ENCODE measurements around the gene ZNF771. TPM values are rescaled to one million over a fixed set of nuclear protein-coding genes. Genes with fewer than 3 reads are reported as not detected.

ZNF771 gene
- polyA plus RNA-seq, 1 of the 3 experiments (the other 2 are of a cell fraction): 20.4 TPM

- H3K9ac ChIP-seq: no peak overlapping the region
- H3K79me2 ChIP-seq (ENCODE audit: insufficient read depth): no peaks in the 10 kb centered on the region
- H3K9me3 ChIP-seq: no peaks in the 10 kb centered on the region
- no peak overlapping the region for H3K4me2 ChIP-seq
- H3K4me3 ChIP-seq (ENCODE audit: low read depth in 2 of 2, low read length in 1 of 2): no peak overlapping the region
- H3K27me3 ChIP-seq (ENCODE audit: insufficient read depth): no peaks in the 10 kb centered on the region
- no peaks in the 10 kb centered on the region for H3K9me2 ChIP-seq
- TF ChIP-seq EP300 (IDR thresholded peaks at IDR 0.05; ENCODE audit: borderline replicate concordance in 1 of 2, low read depth in 1 of 2, low read length in 1 of 2): no peak
- TF ChIP-seq MAX (IDR thresholded peaks at IDR 0.05; ENCODE audit: low read depth): no peak
- no peak for TF ChIP-seq RCOR1 (IDR thresholded peaks at IDR 0.05; ENCODE audit: low read length)
- TF ChIP-seq FOXJ3 (CRISPR knock-in tag; IDR thresholded peaks at IDR 0.05): no peak
- no peak for TF ChIP-seq TAF1 (IDR thresholded peaks at IDR 0.05; ENCODE audit: borderline replicate concordance, low read depth, low read length)
- TF ChIP-seq RAD21 (IDR thresholded peaks at IDR 0.05; ENCODE audit: low read length): no peak
- no peak for TF ChIP-seq FOXM1 (IDR thresholded peaks at IDR 0.05; ENCODE audit: low read depth)
- no peak for TF ChIP-seq USF2 (IDR thresholded peaks at IDR 0.05; ENCODE audit: borderline replicate concordance, low read depth, low read length)
- no peak for DNase-seq
- no peaks in the 10 kb centered on the region for H3F3A ChIP-seq (replicated peaks; ENCODE audit: insufficient read depth)
- no peaks in the 10 kb centered on the region for H4K20me1 ChIP-seq (ENCODE audit: insufficient read depth)
- no peak overlapping the region for H3K27ac ChIP-seq (ENCODE audit: low read depth in 2 of 2, low read length in 1 of 2)
- POLR2A ChIA-PET: interaction anchor here (0.6 kb wide), 1 partner anchor 71 kb away, joined by 3 read pairs; no protein-coding TSS in a partner anchor
- no peak overlapping the region for H2AFZ ChIP-seq (ENCODE audit: low read depth)
- no peaks in the 10 kb centered on the region for H3K4me1 ChIP-seq (ENCODE audit: control insufficient read depth in 1 of 2, insufficient read depth in 2 of 2, low read depth in 1 of 2, low read length in 1 of 2)
- WGBS (ENCODE audit: low lambda C conversion rate): 82% methylated on average over 17 of the region's 22 CpGs
- CTCF ChIA-PET: interaction anchor here (1.7 kb wide), 1 partner anchor 9 kb away, joined by 6 read pairs; no protein-coding TSS in a partner anchor
- H3K36me3 ChIP-seq (replicated peaks in 1 of 2; ENCODE audit: control insufficient read depth in 1 of 2, insufficient read depth in 2 of 2, low read length in 1 of 2): no peaks in the 10 kb centered on the region
Measured at GRCh38 chr16:30458561-30459394, 51.4 kb downstream of the ZNF771 start.

GRCh38 chr16:30459456-30459855 lies 52.0 kb downstream of the ZNF771 start:
- no peaks in the 10 kb centered on the region for H4K20me1 ChIP-seq (ENCODE audit: insufficient read depth)
- WGBS (ENCODE audit: low lambda C conversion rate): 84% methylated on average over 11 of the region's 11 CpGs
- CTCF ChIA-PET: interaction anchor here (1.7 kb wide), 1 partner anchor 10 kb away, joined by 6 read pairs; no protein-coding TSS in a partner anchor

More at GRCh38 chr16:30459456-30459855, 52.0 kb downstream of the ZNF771 start:
- Histone ChIP-seq H3K36me3 (replicated peaks in 1 of 2; ENCODE audit: control insufficient read depth in 1 of 2, insufficient read depth in 2 of 2, low read length in 1 of 2) (no peaks in the 10 kb centered on the region), H3K9ac (no peak overlapping the region), H3F3A (replicated peaks; ENCODE audit: insufficient read depth) (no peaks in the 10 kb centered on the region), H2AFZ (ENCODE audit: low read depth) (no peak overlapping the region), H3K9me2 (no peaks in the 10 kb centered on the region), H3K27ac (ENCODE audit: low read depth in 2 of 2, low read length in 1 of 2) (no peak overlapping the region), H3K4me1 (ENCODE audit: control insufficient read depth in 1 of 2, insufficient read depth in 2 of 2, low read depth in 1 of 2, low read length in 1 of 2) (no peaks in the 10 kb centered on the region), H3K27me3 (ENCODE audit: insufficient read depth) (no peaks in the 10 kb centered on the region), H3K4me2 (no peak overlapping the region), H3K79me2 (ENCODE audit: insufficient read depth) (no peaks in the 10 kb centered on the region), H3K9me3 (no peaks in the 10 kb centered on the region), H3K4me3 (ENCODE audit: low read depth in 2 of 2, low read length in 1 of 2) (no peak overlapping the region)
- TF ChIP-seq NRF1 (IDR thresholded peaks at IDR 0.05; ENCODE audit: low read depth, low read length): no peak
- no peak for TF ChIP-seq FOXJ3 (CRISPR knock-in tag; IDR thresholded peaks at IDR 0.05)
- no peak for TF ChIP-seq RAD21 (IDR thresholded peaks at IDR 0.05; ENCODE audit: low read length)
- no peak for TF ChIP-seq MXI1 (IDR thresholded peaks at IDR 0.05; ENCODE audit: low read depth, low read length)
- no peak for TF ChIP-seq NFIC (IDR thresholded peaks at IDR 0.05; ENCODE audit: borderline replicate concordance)
- no peak for TF ChIP-seq SIN3A (IDR thresholded peaks at IDR 0.05; ENCODE audit: borderline replicate concordance, low read depth, low read length)
- no peak for TF ChIP-seq RXRA (IDR thresholded peaks at IDR 0.05; ENCODE audit: borderline replicate concordance, low read depth)
- TF ChIP-seq FOXM1 (IDR thresholded peaks at IDR 0.05; ENCODE audit: low read depth): no peak
- no peak for TF ChIP-seq ZBTB33 (IDR thresholded peaks at IDR 0.05; ENCODE audit: borderline replicate concordance, low read depth)
- no peak for TF ChIP-seq JUND (IDR thresholded peaks at IDR 0.05)
- TF ChIP-seq ELF1 (IDR thresholded peaks at IDR 0.05): no peak
- no peak for TF ChIP-seq RFX5 (IDR thresholded peaks at IDR 0.05; ENCODE audit: low read length)
- TF ChIP-seq USF1 (IDR thresholded peaks at IDR 0.05; ENCODE audit: borderline replicate concordance, low read depth): no peak
- no peak for TF ChIP-seq FOSL2 (IDR thresholded peaks at IDR 0.05; ENCODE audit: borderline replicate concordance, low read depth)
- TF ChIP-seq EZH2phosphoT487 (IDR thresholded peaks at IDR 0.05; ENCODE audit: borderline replicate concordance, low read depth): no peak
- TF ChIP-seq GATA2 (CRISPR knock-in tag; IDR thresholded peaks at IDR 0.05): no peak
- TF ChIP-seq RCOR1 (IDR thresholded peaks at IDR 0.05; ENCODE audit: low read length): no peak
- DNase-seq: no peak
- POLR2A ChIA-PET: no interaction called here
